ENCODE data around the gene ACVRL1. TPM values are rescaled to one million over a fixed set of nuclear protein-coding genes. Genes with fewer than 3 reads are reported as not detected.

ACVRL1 gene
- total RNA-seq, 1 experiment from 2014 or later: not detected

DNA sequence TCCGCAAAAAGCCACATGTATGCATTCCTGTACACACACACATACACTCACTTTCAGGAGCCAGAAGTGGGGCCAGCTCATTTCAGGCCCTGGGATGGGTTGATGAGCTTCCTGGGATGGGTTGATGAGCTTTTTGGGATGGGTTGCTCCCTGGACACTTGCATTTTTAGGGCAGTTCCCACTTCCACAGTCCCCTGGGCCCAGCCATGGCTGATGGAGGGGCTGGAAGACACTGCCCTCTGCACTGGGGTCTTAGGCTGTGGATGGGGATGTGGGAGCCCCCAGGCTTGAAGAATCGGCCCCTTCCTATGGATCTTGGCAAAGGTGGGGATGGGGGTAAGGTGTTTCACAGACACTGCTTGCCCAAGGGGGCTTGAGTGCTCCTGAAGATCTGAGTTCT, 12.7 kb downstream of the ACVRL1 start:
- BruUV-seq (replicated peaks): no TSS peak
- no peaks in the 10 kb centered on the region for H3K27me3 Mint-ChIP-seq (ENCODE audit: insufficient read depth, unreplicated experiment)
- TF ChIP-seq, protein P1, sequence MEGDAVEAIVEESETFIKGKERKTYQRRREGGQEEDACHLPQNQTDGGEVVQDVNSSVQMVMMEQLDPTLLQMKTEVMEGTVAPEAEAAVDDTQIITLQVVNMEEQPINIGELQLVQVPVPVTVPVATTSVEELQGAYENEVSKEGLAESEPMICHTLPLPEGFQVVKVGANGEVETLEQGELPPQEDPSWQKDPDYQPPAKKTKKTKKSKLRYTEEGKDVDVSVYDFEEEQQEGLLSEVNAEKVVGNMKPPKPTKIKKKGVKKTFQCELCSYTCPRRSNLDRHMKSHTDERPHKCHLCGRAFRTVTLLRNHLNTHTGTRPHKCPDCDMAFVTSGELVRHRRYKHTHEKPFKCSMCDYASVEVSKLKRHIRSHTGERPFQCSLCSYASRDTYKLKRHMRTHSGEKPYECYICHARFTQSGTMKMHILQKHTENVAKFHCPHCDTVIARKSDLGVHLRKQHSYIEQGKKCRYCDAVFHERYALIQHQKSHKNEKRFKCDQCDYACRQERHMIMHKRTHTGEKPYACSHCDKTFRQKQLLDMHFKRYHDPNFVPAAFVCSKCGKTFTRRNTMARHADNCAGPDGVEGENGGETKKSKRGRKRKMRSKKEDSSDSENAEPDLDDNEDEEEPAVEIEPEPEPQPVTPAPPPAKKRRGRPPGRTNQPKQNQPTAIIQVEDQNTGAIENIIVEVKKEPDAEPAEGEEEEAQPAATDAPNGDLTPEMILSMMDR (IDR thresholded peaks at IDR 0.05; ENCODE audit: unreplicated experiment): no peak
- H3K4me1 Mint-ChIP-seq (ENCODE audit: insufficient read depth, unreplicated experiment): peaks cover 5% of the 10 kb centered on the region
- no peaks in the 10 kb centered on the region for H3K36me3 Mint-ChIP-seq (ENCODE audit: insufficient read depth, unreplicated experiment)
- no peak overlapping the region for H3K4me3 Mint-ChIP-seq (ENCODE audit: unreplicated experiment)
- POLR2A ChIA-PET: no interaction called here
- CTCF ChIA-PET: no interaction called here
- no peak overlapping the region for H3K27ac Mint-ChIP-seq (ENCODE audit: low read depth, unreplicated experiment)
- DNase-seq (ENCODE audit: unreplicated experiment): no peak
- intact Hi-C loops (cut with micrococcal nuclease): no loop called here
- no peaks in the 10 kb centered on the region for H3K9me3 Mint-ChIP-seq (ENCODE audit: unreplicated experiment)

DNA sequence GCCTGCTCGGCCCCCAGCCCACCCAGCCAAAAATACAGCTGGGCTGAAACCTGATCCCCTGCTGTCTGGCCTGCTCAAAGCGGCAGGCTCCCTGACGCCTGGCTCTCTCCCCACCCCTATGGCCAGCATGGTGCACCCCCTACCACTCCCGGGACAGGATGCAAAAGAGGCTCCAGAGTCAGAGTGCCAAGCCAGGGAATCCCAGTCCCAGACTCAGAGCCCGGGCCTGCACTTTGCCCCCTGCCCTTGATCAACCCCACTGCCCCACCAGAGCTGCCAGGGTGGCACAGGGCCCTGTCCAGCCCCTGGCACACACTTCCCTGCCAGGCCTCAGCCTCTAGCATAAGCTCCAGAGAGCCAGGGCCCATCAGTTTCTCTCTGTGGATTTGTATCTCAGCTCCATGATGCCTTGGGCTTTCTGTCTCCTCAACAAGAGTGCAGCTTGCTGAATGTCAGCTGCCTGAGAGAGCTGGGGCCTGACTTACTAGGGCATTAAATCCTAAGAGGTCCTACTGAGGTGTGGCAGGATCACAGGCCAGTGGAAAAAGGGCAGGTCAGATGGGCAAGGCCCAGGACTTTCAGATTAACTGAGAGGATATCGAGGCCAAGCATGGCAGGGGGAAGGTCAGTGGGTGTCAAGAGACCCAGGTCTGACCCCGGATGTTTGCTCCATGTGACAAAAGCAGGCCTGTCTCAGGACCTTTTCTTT, 13.9 kb downstream of the ACVRL1 start:
- intact Hi-C loops (cut with micrococcal nuclease): no loop called here
- TF ChIP-seq, protein P1 (IDR thresholded peaks at IDR 0.05; ENCODE audit: unreplicated experiment): no peak
- H3K27ac Mint-ChIP-seq (ENCODE audit: low read depth, unreplicated experiment): no peak overlapping the region
- no TSS peak for BruUV-seq (replicated peaks)
- DNase-seq (ENCODE audit: unreplicated experiment): no peak
- ChIA-PET POLR2A (interaction anchor here (0.7 kb wide), 1 partner anchor 231 kb away, joined by 3 read pairs; no protein-coding TSS in a partner anchor), CTCF (interaction anchor here (0.7 to 3.2 kb wide), 9 partner anchors 15 to 459 kb away, joined by 3 to 15 read pairs (median 5); partner anchors contain the start of gene ANKRD33)
- no peaks in the 10 kb centered on the region for H3K27me3 Mint-ChIP-seq (ENCODE audit: insufficient read depth, unreplicated experiment)
- no peaks in the 10 kb centered on the region for H3K36me3 Mint-ChIP-seq (ENCODE audit: insufficient read depth, unreplicated experiment)
- no peaks in the 10 kb centered on the region for H3K9me3 Mint-ChIP-seq (ENCODE audit: unreplicated experiment)
- peaks cover 5% of the 10 kb centered on the region for H3K4me1 Mint-ChIP-seq (ENCODE audit: insufficient read depth, unreplicated experiment)
- H3K4me3 Mint-ChIP-seq (ENCODE audit: unreplicated experiment): no peak overlapping the region

DNA sequence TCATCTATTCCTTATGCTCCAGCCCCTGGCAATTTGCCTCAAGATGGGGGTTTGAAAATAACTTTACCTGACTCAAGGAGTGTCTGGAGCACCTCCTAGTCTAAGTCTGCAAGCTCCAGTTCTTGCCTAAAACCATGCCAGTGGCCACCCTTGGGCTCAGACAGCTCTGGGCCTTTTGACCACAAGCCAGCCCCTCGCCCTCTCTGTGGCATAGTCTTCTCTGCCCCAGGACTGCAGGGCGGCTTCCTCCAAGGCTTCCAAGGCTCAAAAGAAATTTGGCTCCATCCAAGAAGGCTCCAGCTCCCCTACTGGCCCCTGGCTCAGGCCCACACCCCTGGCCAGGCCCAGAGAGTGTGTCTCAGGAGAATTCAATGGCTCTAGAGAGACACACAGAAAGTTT, 14.8 kb downstream of the ACVRL1 start:
- no peak for DNase-seq (ENCODE audit: unreplicated experiment)
- Mint-ChIP-seq H3K27me3 (ENCODE audit: insufficient read depth, unreplicated experiment) (no peaks in the 10 kb centered on the region), H3K9me3 (ENCODE audit: unreplicated experiment) (no peaks in the 10 kb centered on the region), H3K27ac (ENCODE audit: low read depth, unreplicated experiment) (peak overlapping the region; percentile 13), H3K36me3 (ENCODE audit: insufficient read depth, unreplicated experiment) (no peaks in the 10 kb centered on the region), H3K4me1 (ENCODE audit: insufficient read depth, unreplicated experiment) (peaks cover 5% of the 10 kb centered on the region), H3K4me3 (ENCODE audit: unreplicated experiment) (no peak overlapping the region)
- POLR2A ChIA-PET: no interaction called here
- TF ChIP-seq, protein P1 (IDR thresholded peaks at IDR 0.05; ENCODE audit: unreplicated experiment): no peak
- CTCF ChIA-PET: interaction anchor here (0.5 to 3.3 kb wide), 21 partner anchors 10 to 669 kb away, joined by 3 to 32 read pairs (median 4); partner anchors contain the start of gene ANKRD33
- BruUV-seq (replicated peaks): no TSS peak
- intact Hi-C loops (cut with micrococcal nuclease): no loop called here

DNA sequence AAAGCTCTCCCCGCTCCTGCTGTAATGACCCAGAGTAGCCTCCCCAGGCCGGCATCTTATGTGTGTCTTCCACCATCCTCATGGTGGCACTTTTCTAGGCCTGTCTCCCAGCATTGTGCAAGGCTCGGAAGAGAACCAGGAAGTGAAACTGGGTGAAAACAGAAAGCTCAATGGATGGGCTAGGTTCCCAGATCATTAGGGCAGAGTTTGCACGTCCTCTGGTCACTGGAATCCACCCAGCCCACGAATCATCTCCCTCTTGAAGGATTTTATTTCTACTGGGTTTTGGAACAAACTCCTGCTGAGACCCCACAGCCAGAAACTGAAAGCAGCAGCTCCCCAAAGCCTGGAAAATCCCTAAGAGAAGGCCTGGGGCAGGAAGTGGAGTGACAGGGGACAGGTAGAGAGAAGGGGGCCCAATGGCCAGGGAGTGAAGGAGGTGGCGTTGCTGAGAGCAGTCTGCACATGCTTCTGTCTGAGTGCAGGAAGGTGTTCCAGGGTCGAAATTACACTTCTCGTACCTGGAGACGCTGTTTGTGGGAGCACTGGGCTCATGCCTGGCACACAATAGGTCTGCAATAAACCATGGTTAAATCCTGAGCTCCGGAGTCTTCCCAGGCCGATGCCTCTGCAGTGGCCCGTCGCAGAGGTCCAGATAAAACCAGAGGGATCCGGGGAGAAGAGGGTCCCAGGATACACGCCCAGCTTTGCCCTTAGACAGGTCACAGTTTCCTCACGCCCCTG, 15.6 kb downstream of the ACVRL1 start:
- no TSS peak for BruUV-seq (replicated peaks)
- peaks cover 5% of the 10 kb centered on the region for H3K4me1 Mint-ChIP-seq (ENCODE audit: insufficient read depth, unreplicated experiment)
- no peak overlapping the region for H3K4me3 Mint-ChIP-seq (ENCODE audit: unreplicated experiment)
- no peaks in the 10 kb centered on the region for H3K9me3 Mint-ChIP-seq (ENCODE audit: unreplicated experiment)
- TF ChIP-seq, protein P1 (IDR thresholded peaks at IDR 0.05; ENCODE audit: unreplicated experiment): no peak
- POLR2A ChIA-PET: interaction anchor here (0.6 kb wide), 1 partner anchor 508 kb away, joined by 3 read pairs; no protein-coding TSS in a partner anchor
- CTCF ChIA-PET: interaction anchor here (0.5 to 3.3 kb wide), 30 partner anchors 11 to 1814 kb away, joined by 3 to 32 read pairs (median 4); partner anchors contain the start of gene ANKRD33
- DNase-seq (ENCODE audit: unreplicated experiment): peak; percentile 27
- no peak overlapping the region for H3K27ac Mint-ChIP-seq (ENCODE audit: low read depth, unreplicated experiment)
- no peaks in the 10 kb centered on the region for H3K27me3 Mint-ChIP-seq (ENCODE audit: insufficient read depth, unreplicated experiment)
- intact Hi-C loops (cut with micrococcal nuclease): loop anchor here (1.0 kb wide), 1 partner anchor 31 kb away; no protein-coding TSS in a partner anchor
- no peaks in the 10 kb centered on the region for H3K36me3 Mint-ChIP-seq (ENCODE audit: insufficient read depth, unreplicated experiment)
